OCI-LY7 (cell line): ENCODE results near the gene ZNF254. TPM values are rescaled to one million over a fixed set of nuclear protein-coding genes. Genes with fewer than 3 reads are reported as not detected.
"Not testable (repeated sequence)": the region's sequence is repeated elsewhere in the genome, so short reads cannot be mapped to it uniquely, and the experiment has no call there.

Source experiments
- BruUV-seq: library from RNA; stranded (reverse); fragments of 400-500 nt; replicated peaks from 2 replicates; lab custom pipeline; 2021; lab: Mats Ljungman, UMichigan
- CTCF ChIA-PET: fragments of 300-600 bp; sonication (Branson Sonifier 250); formaldehyde crosslinking; loops from one replicate; lab custom pipeline; 2022; ENCODE audit warnings: antibody characterized with exemption; ENCODE audit not compliant: unreplicated experiment; lab: Charles Lee
- POLR2A ChIA-PET: fragments of 300-600 bp; sonication (Branson Sonifier 250); formaldehyde crosslinking; loops from one replicate; lab custom pipeline; 2022; ENCODE audit warnings: antibody characterized with exemption; lab: Charles Lee
- DNase-seq: peaks from one replicate; pipeline ENCODE4 v3.0.0-alpha.2; 2015; ENCODE audit warnings: low spot score
- H2AFZ ChIP-seq: fragments of 200-600 bp; sonication (generic), shearing (Covaris generic); 2 replicates; pipeline ENCODE4 v1.6.1; 2014; ENCODE audit warnings: mild to moderate bottlenecking, antibody characterized with exemption, low read length, moderate library complexity
- H3K27ac ChIP-seq: fragments of 200-600 bp; sonication (generic); 2 replicates; pipeline ENCODE4 v1.5.1; 2014; ENCODE audit warnings: mixed run types, low read depth, mild to moderate bottlenecking, moderate library complexity, low read length, inconsistent platforms; ENCODE audit not compliant: poor library complexity, severe bottlenecking
- H3K36me3 ChIP-seq: fragments of 200-600 bp; sonication (generic); 2 replicates; pipeline ENCODE4 v1.6.1; 2014; ENCODE audit warnings: mild to moderate bottlenecking, antibody characterized with exemption, low read length, moderate library complexity, mixed read lengths; ENCODE audit not compliant: insufficient read depth
- H3K4me1 ChIP-seq: fragments of 200-600 bp; sonication (generic); 2 replicates; pipeline ENCODE4 v1.5.1; 2014; ENCODE audit warnings: mild to moderate bottlenecking, low read length; ENCODE audit not compliant: insufficient read depth, poor library complexity, severe bottlenecking
- H3K4me2 ChIP-seq: fragments of 200-600 bp; sonication (generic); 2 replicates; pipeline ENCODE4 v1.6.1; 2014; ENCODE audit warnings: mild to moderate bottlenecking, low read length
- H3K4me3 ChIP-seq: fragments of 200-600 bp; sonication (generic); 2 replicates; pipeline ENCODE4 v1.5.1; 2014; ENCODE audit warnings: mild to moderate bottlenecking, low read depth, low read length; ENCODE audit not compliant: poor library complexity, severe bottlenecking
- H3K79me2 ChIP-seq: fragments of 200-600 bp; sonication (generic); 2 replicates; pipeline ENCODE4 v1.6.1; 2016; ENCODE audit warnings: low read depth, mild to moderate bottlenecking, low read length, moderate library complexity, mixed read lengths; ENCODE audit not compliant: insufficient read depth
- H3K9me2 ChIP-seq: fragments of 200-600 bp; sonication (generic); 2 replicates; pipeline ENCODE4 v1.6.1; 2016; ENCODE audit warnings: mild to moderate bottlenecking, low read length, mixed read lengths; ENCODE audit not compliant: insufficient read depth
- H3K9me3 ChIP-seq: fragments of 200-600 bp; sonication (generic); 2 replicates; pipeline ENCODE4 v1.6.1; 2014; ENCODE audit warnings: mild to moderate bottlenecking, mixed run types, low read length, mixed read lengths
- H4K20me1 ChIP-seq: fragments of 200-600 bp; sonication (generic); 2 replicates; pipeline ENCODE4 v1.6.1; 2014; ENCODE audit warnings: mild to moderate bottlenecking, antibody characterized with exemption, low read length, moderate library complexity, mixed read lengths; ENCODE audit not compliant: insufficient read depth
- CTCF ChIP-seq: fragments of 200-600 bp; sonication (generic); conservative IDR thresholded peaks from 2 replicates; pipeline ENCODE4 v1.5.1; 2014; ENCODE audit warnings: mild to moderate bottlenecking, antibody characterized with exemption, low read length, moderate library complexity, mixed read lengths
- EZH2phosphoT487 ChIP-seq: fragments of 200-600 bp; sonication (generic); IDR thresholded peaks from 2 replicates; pipeline ENCODE4 v1.6.1; 2018; ENCODE audit warnings: low read depth, borderline replicate concordance, mild to moderate bottlenecking, mixed run types, antibody characterized with exemption, low read length, moderate library complexity, mixed read lengths
- intact Hi-C: fragments of 100-400 bp; cut with micrococcal nuclease; formaldehyde crosslinking; loops from one replicate; pipeline ENCODE4 v1.10.0; 2022; ENCODE audit not compliant: unreplicated experiment
- total RNA-seq, 2 experiments: library from RNA; depleted of rRNA in 1 of 2; stranded (reverse); fragments of >200 nt in 1 of 2; shearing (Covaris generic) in 1 of 2; gene quantifications; 2 replicates each; pipeline ENCODE4 v1.2.3, GENCODE V29; 2014 to 2022

ZNF254 gene
- total RNA-seq, 2 experiments from 2014 or later, result 10.1 to 12.2 TPM

GRCh38 chr19:24072720-24073119 is 14.3 kb upstream of the ZNF254 start:
- Histone ChIP-seq H3K79me2 (no peaks in the 10 kb centered on the region), H3K36me3 (peaks cover 9% of the 10 kb centered on the region), H3K9me2 (no peaks in the 10 kb centered on the region), H4K20me1 (no peaks in the 10 kb centered on the region), H3K27ac (no peak overlapping the region), H3K4me2 (no peak overlapping the region), H2AFZ (no peak overlapping the region), H3K4me1 (no peaks in the 10 kb centered on the region), H3K4me3 (no peak overlapping the region), H3K9me3 (no peaks in the 10 kb centered on the region)
- no peak for DNase-seq
- no peak for TF ChIP-seq EZH2phosphoT487
- no peak for TF ChIP-seq CTCF
- intact Hi-C loops, result no loop called here
- ChIA-PET CTCF (no interaction called here), POLR2A (interaction anchor here (0.7 kb wide), 1 partner anchor 12 kb away, joined by 4 read pairs; no protein-coding TSS in a partner anchor)
- BruUV-seq, result no TSS peak

GRCh38 chr19:24073807-24074206 is 13.2 kb upstream of the ZNF254 start:
- Histone ChIP-seq H4K20me1 (no peaks in the 10 kb centered on the region), H3K9me3 (no peaks in the 10 kb centered on the region), H3K36me3 (peaks cover 9% of the 10 kb centered on the region), H3K4me2 (no peak overlapping the region), H2AFZ (no peak overlapping the region), H3K79me2 (no peaks in the 10 kb centered on the region), H3K4me3 (no peak overlapping the region), H3K4me1 (no peaks in the 10 kb centered on the region), H3K27ac (no peak overlapping the region), H3K9me2 (no peaks in the 10 kb centered on the region)
- TF ChIP-seq EZH2phosphoT487 (no peak), CTCF (no peak)
- intact Hi-C loops, result no loop called here
- DNase-seq, result no peak
- no TSS peak for BruUV-seq
- ChIA-PET POLR2A (no interaction called here), CTCF (no interaction called here)

- Histone ChIP-seq H3K79me2 (no peaks in the 10 kb centered on the region), H2AFZ (no peak overlapping the region), H3K4me1 (no peaks in the 10 kb centered on the region), H3K36me3 (peaks cover 9% of the 10 kb centered on the region), H3K27ac (no peak overlapping the region), H3K4me2 (no peak overlapping the region), H4K20me1 (no peaks in the 10 kb centered on the region), H3K9me3 (no peaks in the 10 kb centered on the region), H3K9me2 (no peaks in the 10 kb centered on the region), H3K4me3 (no peak overlapping the region)
- no peak for TF ChIP-seq CTCF
- TF ChIP-seq EZH2phosphoT487, result no peak
- intact Hi-C loops, result no loop called here
- no TSS peak for BruUV-seq
- no peak for DNase-seq
- CTCF ChIA-PET, result no interaction called here
- POLR2A ChIA-PET, result no interaction called here
Measured at GRCh38 chr19:24074720-24075454, 12.1 kb upstream of the ZNF254 start.

- H3K9me2 ChIP-seq, H3K9me3 ChIP-seq, H3K79me2 ChIP-seq, H3K36me3 ChIP-seq, DNase-seq, H2AFZ ChIP-seq, H3K4me2 ChIP-seq, H4K20me1 ChIP-seq, CTCF ChIA-PET, H3K4me1 ChIP-seq, H3K27ac ChIP-seq, intact Hi-C loops, H3K4me3 ChIP-seq, POLR2A ChIA-PET, BruUV-seq: not testable (repeated sequence)
Measured at GRCh38 chr19:24075530-24075929, 11.5 kb upstream of the ZNF254 start.
